ENCODE results near the gene PC. TPM values are rescaled to one million over a fixed set of nuclear protein-coding genes. Genes with fewer than 3 reads are reported as not detected.
A peak's percentile ranks its signal among the peaks of the same experiment; 100 is the strongest.

Gene PC
- total RNA-seq, 1 experiment from 2014 or later = 40.5 TPM

DNA sequence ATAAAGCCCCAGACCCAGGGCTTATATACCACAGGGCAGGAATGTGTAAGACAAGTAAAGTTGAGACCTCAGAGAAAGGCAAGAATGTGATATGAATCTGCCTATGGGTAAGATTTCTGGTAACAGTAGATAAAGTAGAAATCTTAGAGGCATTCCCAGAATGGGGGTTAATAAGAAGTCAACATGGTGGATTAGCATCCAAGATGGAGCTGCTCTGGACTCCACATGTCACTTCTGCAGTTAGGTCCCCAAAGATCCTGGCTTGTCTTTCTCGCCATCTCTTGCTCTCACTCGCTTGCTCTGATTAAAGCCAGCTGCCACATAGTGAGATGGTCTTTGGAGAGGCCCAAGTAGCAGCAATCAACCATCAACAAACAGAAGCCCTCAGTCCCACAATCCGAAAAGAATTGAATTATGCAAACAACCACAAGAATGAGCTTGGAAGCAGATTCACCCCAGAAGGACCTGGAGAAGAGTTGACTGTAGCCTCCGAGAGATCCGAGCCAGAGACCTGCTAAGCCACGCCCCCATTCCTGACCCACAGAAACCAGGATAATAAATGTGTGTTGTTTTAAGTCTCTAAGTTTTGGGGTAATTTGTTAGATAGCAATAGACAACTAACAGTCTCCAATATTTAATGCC lies 11.5 kb upstream of the PC start:
- peaks cover 5% of the 10 kb centered on the region for H3K36me3 Mint-ChIP-seq (ENCODE audit: insufficient read depth, unreplicated experiment)
- no peak for DNase-seq
- no peaks in the 10 kb centered on the region for H3K27me3 Mint-ChIP-seq (ENCODE audit: unreplicated experiment)
- peaks cover 49% of the 10 kb centered on the region for H3K4me1 Mint-ChIP-seq (ENCODE audit: low read depth, unreplicated experiment)
- intact Hi-C loops (cut with micrococcal nuclease; ENCODE audit: unreplicated experiment) = no loop called here
- no peak overlapping the region for H3K4me3 Mint-ChIP-seq (ENCODE audit: low read depth, unreplicated experiment)
- no TSS peak for BruUV-seq (replicated peaks)
- no peaks in the 10 kb centered on the region for H3K9me3 Mint-ChIP-seq (ENCODE audit: low read depth, unreplicated experiment)
- CTCF ChIA-PET = no interaction called here
- H3K27ac Mint-ChIP-seq (ENCODE audit: unreplicated experiment) = peak overlapping the region; percentile 85
- TF ChIP-seq, protein P1, sequence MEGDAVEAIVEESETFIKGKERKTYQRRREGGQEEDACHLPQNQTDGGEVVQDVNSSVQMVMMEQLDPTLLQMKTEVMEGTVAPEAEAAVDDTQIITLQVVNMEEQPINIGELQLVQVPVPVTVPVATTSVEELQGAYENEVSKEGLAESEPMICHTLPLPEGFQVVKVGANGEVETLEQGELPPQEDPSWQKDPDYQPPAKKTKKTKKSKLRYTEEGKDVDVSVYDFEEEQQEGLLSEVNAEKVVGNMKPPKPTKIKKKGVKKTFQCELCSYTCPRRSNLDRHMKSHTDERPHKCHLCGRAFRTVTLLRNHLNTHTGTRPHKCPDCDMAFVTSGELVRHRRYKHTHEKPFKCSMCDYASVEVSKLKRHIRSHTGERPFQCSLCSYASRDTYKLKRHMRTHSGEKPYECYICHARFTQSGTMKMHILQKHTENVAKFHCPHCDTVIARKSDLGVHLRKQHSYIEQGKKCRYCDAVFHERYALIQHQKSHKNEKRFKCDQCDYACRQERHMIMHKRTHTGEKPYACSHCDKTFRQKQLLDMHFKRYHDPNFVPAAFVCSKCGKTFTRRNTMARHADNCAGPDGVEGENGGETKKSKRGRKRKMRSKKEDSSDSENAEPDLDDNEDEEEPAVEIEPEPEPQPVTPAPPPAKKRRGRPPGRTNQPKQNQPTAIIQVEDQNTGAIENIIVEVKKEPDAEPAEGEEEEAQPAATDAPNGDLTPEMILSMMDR (IDR thresholded peaks at IDR 0.05; ENCODE audit: unreplicated experiment) = no peak

DNA sequence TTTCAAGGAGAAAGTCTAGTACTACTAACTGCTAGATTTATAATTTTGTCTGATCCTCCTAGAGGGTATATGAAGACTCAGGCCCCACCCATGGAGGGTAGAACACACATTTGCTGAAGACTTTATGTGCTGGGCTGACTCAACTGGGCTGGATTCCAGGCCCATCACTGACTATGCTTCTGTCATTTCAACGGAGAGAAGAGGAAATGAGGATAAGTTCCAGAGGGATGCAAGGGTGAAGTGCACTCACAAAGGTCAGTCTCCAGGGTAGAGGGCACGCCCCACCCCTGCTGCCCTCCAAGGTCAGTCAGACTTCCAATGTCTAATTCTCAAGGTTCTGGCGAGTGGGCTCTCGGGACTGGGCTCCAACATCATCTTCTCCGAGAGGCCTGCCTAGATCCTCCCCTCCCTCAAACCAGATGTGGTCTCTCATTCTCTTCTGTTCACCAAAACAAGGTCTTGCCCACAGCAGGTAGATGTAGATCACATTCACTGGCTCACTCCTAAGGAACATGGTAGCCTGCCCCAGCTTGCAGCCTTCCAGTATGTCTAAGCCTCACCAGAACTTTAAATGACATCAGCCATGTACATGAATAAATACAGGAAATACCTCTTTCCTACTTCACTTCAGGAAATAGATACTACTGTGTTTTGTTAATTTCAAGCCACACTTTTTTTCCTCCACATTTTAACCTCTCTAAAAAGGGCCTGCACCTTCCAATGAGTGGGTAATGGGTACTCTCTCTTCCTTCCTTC lies 9.7 kb upstream of the PC start:
- peak overlapping the region; percentile 55 for H3K27ac Mint-ChIP-seq (ENCODE audit: unreplicated experiment)
- no peaks in the 10 kb centered on the region for H3K9me3 Mint-ChIP-seq (ENCODE audit: low read depth, unreplicated experiment)
- BruUV-seq (replicated peaks) = no TSS peak
- TF ChIP-seq, protein P1 (IDR thresholded peaks at IDR 0.05; ENCODE audit: unreplicated experiment) = no peak
- intact Hi-C loops (cut with micrococcal nuclease; ENCODE audit: unreplicated experiment) = no loop called here
- DNase-seq = no peak
- no peaks in the 10 kb centered on the region for H3K27me3 Mint-ChIP-seq (ENCODE audit: unreplicated experiment)
- CTCF ChIA-PET = interaction anchor here (1.1 kb wide), 1 partner anchor 9 kb away, joined by 3 read pairs; no protein-coding TSS in a partner anchor
- peaks cover 44% of the 10 kb centered on the region for H3K4me1 Mint-ChIP-seq (ENCODE audit: low read depth, unreplicated experiment)
- H3K36me3 Mint-ChIP-seq (ENCODE audit: insufficient read depth, unreplicated experiment) = peaks cover 5% of the 10 kb centered on the region
- H3K4me3 Mint-ChIP-seq (ENCODE audit: low read depth, unreplicated experiment) = no peak overlapping the region

DNA sequence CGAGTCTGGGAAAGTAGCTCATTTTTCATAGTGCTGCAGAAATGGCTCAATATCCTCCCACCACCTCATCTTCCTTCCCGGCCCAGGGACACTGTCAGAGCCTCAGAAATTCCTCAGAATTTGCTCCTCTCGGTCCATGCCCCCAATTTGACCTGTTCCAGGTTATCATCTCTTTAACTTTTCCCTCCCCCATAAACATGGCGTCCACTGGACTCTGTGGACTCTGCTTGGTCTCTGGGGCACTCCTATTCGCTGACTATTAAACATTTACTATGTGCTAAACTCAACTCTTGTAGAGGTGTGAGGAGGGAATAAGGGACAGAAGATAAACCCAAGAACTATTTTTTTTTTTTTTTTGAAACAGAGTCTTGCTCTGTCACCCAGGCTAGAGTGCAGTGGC lies 8.2 kb upstream of the PC start:
- Mint-ChIP-seq H3K27me3 (ENCODE audit: unreplicated experiment) (no peaks in the 10 kb centered on the region), H3K4me1 (ENCODE audit: low read depth, unreplicated experiment) (peaks cover 40% of the 10 kb centered on the region), H3K27ac (ENCODE audit: unreplicated experiment) (no peak overlapping the region), H3K4me3 (ENCODE audit: low read depth, unreplicated experiment) (no peak overlapping the region), H3K36me3 (ENCODE audit: insufficient read depth, unreplicated experiment) (peaks cover 5% of the 10 kb centered on the region), H3K9me3 (ENCODE audit: low read depth, unreplicated experiment) (no peaks in the 10 kb centered on the region)
- intact Hi-C loops (cut with micrococcal nuclease; ENCODE audit: unreplicated experiment) = no loop called here
- CTCF ChIA-PET = no interaction called here
- TF ChIP-seq, protein P1 (IDR thresholded peaks at IDR 0.05; ENCODE audit: unreplicated experiment) = no peak
- BruUV-seq (replicated peaks) = no TSS peak
- no peak for DNase-seq

DNA sequence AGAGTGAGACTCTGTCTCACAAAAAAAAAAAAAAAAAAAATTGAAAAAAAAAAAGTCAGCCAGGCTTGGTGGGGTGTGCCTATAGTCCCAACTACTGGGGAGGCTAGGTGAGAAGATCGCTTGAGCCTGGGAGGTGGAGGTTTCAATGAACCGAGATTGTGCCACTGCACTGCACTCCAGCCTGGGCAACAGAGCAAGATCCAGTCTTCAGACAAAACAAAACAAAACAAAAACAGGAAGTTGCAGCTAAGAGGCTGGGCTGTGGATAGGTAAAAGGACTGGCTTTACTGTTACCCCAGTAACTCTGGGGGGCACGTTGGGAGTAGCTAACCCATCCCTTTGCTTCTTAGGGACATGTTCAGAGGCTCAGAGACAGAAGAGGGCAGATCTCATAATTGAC lies 6.3 kb upstream of the PC start:
- intact Hi-C loops (cut with micrococcal nuclease; ENCODE audit: unreplicated experiment) = no loop called here
- BruUV-seq (replicated peaks) = no TSS peak
- Mint-ChIP-seq H3K36me3 (ENCODE audit: insufficient read depth, unreplicated experiment) (no peaks in the 10 kb centered on the region), H3K9me3 (ENCODE audit: low read depth, unreplicated experiment) (no peaks in the 10 kb centered on the region), H3K4me1 (ENCODE audit: low read depth, unreplicated experiment) (peaks cover 22% of the 10 kb centered on the region), H3K27me3 (ENCODE audit: unreplicated experiment) (no peaks in the 10 kb centered on the region), H3K4me3 (ENCODE audit: low read depth, unreplicated experiment) (no peak overlapping the region), H3K27ac (ENCODE audit: unreplicated experiment) (no peak overlapping the region)
- CTCF ChIA-PET = no interaction called here
- DNase-seq = no peak
- TF ChIP-seq, protein P1 (IDR thresholded peaks at IDR 0.05; ENCODE audit: unreplicated experiment) = no peak

Measured in Calu3 (cell line).